ENCODE data around the gene PRDM15.

Gene PRDM15

DNA sequence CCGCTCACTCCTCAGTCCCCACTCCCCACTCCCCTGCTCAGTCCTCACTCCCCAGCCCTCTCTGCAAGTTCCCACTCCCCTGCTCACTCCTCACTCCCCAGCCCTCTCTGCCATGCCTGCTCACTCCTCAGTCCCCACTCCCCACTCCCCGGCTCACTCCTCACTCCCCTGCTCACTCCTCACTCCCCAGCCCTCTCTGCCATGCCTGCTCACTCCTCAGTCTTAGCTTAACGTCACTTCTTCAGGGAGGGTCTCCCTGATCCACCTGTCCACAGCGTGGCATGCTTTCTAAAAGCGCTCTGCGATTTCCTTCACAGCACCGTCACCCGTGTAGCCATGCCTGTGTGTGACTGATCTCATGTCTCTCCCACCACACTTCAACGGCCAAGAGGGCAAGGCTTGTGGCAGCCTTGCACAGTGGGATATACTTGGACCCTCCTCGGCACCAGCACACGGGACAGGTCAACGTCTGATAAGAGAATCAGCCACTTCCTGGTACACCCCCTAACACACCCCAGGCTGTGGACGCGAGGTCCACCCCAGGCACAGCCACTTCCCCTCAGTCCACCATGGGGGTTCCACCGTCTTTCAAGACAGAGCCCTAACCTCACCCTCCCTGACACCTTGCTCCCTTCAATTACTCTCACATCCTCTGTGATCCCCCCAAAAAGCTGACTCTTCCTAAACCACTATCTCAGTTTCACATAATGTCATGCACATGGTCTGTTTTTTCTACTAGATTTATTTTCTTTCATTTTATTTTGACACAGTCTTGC lies 14.0 kb downstream of the PRDM15 start:
- no peak for TF ChIP-seq CTCF (conservative IDR thresholded peaks at IDR 0.05; ENCODE audit: low read depth, low read length)
- no peak overlapping the region for H3K4me3 ChIP-seq (ENCODE audit: low read length)
- DNase-seq (ENCODE audit: low read depth), result no peak

DNA sequence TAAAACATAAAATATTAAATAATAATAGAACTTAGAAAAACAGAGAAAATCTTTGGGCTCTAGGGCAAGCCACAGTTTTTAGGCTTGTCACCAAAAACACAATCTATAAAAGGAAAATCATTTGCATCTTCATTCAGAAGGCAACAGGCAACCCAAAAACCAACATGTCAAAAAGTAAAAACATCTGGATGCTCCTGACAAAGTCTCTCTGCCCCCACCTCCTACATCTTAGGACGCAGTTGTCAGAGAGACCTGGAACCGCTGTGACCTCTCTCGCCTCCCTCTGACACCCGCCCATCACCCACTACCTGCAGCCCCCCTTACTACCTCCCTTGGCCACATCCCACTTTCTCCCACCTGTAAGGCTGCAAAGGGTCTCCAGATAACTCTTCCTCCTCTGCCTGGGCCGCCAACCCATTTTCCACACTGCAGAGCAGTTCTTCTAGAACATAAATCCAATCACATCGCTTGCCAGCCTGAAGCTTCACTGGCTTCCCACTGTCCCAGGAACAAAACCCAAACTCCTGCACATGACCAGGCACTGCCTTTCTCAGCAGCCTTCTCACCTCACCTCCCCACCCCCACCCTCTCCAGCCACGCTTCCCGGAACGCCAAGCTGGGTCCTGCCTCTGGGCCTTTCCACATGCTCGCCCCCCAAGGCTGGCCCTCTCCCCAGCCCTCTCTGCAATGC lies 14.7 kb downstream of the PRDM15 start:
- DNase-seq (ENCODE audit: low read depth), result no peak
- no peak for TF ChIP-seq CTCF (conservative IDR thresholded peaks at IDR 0.05; ENCODE audit: low read depth, low read length)
- no peak overlapping the region for H3K4me3 ChIP-seq (ENCODE audit: low read length)

DNA sequence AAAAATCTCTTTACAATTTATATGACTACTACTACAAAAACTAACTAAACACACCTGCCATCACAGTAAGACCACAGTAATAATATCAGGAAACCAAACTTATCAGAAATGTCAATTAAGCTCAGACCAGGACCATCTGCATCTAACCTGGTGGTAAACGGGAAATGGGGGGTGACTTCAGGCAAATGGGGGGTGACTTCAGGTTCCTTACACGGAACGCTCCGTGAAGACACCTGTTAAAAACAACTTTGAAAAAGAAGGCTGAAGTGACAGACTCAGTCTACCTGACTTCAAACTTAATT lies 15.8 kb downstream of the PRDM15 start:
- TF ChIP-seq CTCF (conservative IDR thresholded peaks at IDR 0.05; ENCODE audit: low read depth, low read length), result no peak
- DNase-seq (ENCODE audit: low read depth), result no peak
- no peak overlapping the region for H3K4me3 ChIP-seq (ENCODE audit: low read length)

DNA sequence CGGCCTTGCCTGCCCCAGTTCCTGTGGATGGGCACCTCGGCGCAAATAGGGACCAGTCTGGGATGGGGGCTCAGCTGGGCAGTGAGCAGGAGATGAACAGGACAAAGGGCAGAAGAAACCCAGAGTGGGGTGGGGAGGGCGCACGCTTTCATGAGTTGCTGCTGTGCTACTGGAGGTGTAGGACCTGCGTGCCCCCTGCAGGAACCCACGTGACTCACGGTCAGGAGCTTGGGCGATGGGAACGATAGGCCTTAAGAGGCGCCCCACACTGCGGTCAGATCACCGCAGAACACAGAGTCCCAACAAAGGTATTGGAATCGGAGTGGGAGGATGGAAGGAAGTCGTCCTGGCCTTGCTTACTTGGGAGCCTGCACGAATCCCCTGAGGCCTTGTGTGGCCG lies 17.2 kb downstream of the PRDM15 start:
- no peak for TF ChIP-seq CTCF (conservative IDR thresholded peaks at IDR 0.05; ENCODE audit: low read depth, low read length)
- no peak for DNase-seq (ENCODE audit: low read depth)
- H3K4me3 ChIP-seq (ENCODE audit: low read length), result no peak overlapping the region

GRCh38 chr21:41861255-41861654 lies 17.9 kb downstream of the PRDM15 start:
- DNase-seq (ENCODE audit: low read depth), result no peak
- H3K4me3 ChIP-seq (ENCODE audit: low read length), result no peak overlapping the region
- no peak for TF ChIP-seq CTCF (conservative IDR thresholded peaks at IDR 0.05; ENCODE audit: low read depth, low read length)

- no peak for DNase-seq (ENCODE audit: low read depth)
- TF ChIP-seq CTCF (conservative IDR thresholded peaks at IDR 0.05; ENCODE audit: low read depth, low read length), result no peak
- H3K4me3 ChIP-seq (ENCODE audit: low read length), result no peak overlapping the region
Measured at GRCh38 chr21:41859297-41859980, 19.7 kb downstream of the PRDM15 start.

Measured in retinal pigment epithelial cell (primary cell).